HG03103 (cell line): Measurements from ENCODE around the gene SLC11A2.
A peak's percentile ranks its signal among the peaks of the same experiment; 100 is the strongest.

Experiments used
- ATAC-seq: cut with Tn5 transposase; IDR thresholded peaks from one replicate; pipeline ENCODE4 v1.9.1; 2021; ENCODE audit warnings: low read depth; ENCODE audit not compliant: unreplicated experiment

SLC11A2 gene

DNA sequence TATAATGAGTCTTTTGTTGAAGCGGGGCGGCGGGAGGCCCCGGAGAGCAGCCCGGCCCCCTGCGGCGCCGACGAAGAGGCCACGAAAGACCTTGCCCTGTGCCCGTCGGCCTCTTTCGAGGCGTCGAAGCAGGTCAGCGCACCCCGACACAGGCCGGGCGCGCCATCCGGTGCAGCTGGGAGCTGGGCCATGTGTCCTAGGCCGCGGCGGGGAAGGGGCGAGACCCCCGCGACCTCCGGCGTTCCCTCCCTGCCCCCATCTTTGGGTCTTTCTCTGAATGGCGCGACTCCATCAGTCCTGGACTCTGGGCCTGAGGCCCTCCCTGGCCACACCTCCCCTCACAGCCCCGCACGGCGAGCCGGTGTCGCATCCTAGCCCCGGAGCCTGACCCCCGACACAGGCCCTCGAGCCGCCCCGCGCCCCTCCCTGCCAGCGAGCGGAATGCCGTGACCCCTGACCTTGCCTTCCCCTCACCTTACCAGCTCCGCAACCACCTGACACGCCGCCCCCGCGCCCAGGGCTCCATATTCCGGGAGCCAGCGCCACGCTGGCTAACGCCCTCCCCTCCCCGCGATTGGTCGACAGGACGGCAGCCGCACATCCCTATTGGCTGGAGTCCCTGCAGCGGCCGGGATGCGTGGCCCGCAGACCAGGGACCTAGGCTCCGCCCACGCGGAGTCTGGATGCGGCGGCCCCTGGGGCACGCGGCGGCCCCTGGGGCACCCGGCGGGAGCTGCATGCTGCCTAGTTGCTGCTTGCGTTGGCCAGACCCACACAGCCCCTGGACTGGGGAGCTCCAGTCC is at the start of gene SLC11A2:
TSS of gene SLC11A2 (minus strand) at position 549 of the 803 bp plus-strand sequence. CDS start 15,656 bp downstream, outside the sequence.
- peak; percentile 88 for ATAC-seq

DNA sequence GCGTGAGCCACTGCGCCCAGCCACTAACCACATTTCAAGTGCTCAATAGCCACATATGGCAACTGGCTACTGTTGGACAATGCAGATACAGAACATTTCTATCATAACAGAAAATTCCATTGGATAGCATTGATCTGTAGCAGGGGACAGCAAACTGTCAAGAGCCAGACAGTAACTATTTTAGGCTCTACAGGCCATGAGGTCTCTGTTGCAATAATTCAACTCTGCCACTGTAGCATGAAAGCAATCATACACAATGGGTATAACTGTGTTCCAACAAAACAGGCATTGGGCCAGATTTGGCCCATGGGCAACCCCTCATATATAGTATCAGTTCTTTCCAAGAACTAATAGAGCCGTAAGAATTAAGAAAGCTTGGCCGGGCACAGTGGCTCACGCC is 49.2 kb upstream of the SLC11A2 start:
- ATAC-seq, result no peak

DNA sequence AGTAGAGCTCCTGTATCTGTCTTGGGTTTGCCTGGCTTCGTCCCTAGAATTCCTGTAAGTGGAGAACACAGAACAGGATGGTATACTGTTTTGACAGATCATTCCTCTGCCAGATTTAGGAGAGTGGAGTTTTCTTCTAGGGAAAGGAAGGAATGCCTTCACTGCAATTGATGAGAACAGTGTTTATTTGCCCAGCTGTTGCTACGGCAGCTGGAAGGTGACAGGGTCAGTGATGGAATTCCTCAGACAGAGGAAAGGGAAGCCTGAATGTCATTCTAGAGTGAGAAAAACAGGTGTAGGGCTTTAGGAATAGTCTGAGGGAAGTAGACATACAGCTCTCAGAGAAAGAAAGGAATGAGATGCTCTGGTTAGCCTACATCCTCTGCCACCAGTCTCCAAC is 45.5 kb upstream of the SLC11A2 start:
- no peak for ATAC-seq

DNA sequence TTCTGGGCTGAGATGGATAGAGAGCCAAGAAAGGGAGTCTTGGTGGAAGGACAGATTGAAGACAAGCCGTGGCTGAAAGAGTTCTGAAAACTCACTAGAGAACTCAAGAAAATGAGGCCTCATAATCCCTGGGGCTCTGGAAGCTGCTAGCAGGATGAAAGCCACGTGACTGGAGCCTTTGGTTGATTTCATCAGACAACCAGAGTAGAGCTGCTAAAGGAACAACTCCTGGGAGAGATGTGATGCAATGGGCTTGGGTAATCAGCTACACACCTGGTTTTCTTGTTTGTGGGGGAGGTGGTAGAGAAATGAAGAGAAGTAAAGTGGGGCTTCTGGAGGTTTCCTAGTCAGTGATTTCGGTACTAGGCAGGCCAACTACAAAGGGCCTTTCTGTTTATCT is 43.8 kb upstream of the SLC11A2 start:
- ATAC-seq, result no peak

DNA sequence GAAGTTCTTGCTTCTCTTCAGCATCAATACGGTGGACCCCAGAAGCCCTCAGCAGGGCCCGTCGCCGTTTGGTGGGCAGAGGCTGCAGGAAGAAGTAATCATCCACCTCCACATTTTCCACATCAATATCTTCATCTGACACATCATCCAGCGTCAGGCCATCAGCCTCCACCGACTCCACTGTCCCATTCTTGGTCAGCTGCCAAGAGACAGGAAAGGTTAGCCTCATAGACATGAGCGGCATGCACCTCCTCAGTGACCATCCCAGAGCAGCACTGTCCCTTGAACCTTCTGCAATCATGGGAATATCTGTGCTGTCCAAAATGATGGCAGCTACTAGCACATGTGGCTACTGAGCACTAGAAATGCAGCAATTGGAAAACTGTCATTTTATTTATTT is 41.6 kb upstream of the SLC11A2 start:
- ATAC-seq, result no peak

DNA sequence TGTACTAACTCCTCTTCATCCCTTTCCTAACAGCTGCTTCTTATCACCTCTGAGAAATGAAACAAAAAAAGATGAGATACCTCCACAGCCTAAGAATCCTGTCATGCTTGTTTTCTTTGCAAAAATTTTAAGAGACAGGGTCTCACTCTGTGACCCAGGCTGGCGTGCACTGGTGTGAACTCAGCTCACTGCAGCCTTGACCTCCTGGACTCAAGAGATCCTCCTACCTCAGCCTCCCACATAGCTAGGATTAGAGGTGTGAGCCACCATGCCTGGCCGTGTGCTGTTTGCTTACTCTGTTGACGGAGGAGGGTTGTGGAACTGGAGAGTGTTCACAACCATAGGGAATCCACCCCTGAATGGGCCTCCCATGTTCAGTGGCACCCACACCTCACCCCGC is 41.0 kb upstream of the SLC11A2 start:
- no peak for ATAC-seq

DNA sequence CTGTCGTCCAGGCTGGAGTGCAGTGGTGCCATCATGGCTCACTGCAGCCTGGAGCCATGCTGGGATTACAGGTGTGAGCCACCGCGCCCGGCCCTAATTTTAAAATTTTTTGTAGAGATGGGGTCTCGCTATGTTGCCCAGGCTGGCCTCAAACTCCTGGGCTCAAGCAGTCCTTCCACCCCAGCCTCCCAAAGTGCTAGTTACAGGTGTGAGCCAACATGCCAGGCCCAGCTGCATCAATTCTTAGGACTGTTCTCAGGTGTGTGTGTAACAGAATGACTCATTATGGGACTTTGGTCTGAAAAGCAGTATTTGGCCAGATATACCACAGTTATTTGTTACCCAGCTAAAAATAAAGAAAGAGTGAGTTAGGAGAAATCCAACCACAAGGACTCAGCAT is 39.3 kb upstream of the SLC11A2 start:
- no peak for ATAC-seq

DNA sequence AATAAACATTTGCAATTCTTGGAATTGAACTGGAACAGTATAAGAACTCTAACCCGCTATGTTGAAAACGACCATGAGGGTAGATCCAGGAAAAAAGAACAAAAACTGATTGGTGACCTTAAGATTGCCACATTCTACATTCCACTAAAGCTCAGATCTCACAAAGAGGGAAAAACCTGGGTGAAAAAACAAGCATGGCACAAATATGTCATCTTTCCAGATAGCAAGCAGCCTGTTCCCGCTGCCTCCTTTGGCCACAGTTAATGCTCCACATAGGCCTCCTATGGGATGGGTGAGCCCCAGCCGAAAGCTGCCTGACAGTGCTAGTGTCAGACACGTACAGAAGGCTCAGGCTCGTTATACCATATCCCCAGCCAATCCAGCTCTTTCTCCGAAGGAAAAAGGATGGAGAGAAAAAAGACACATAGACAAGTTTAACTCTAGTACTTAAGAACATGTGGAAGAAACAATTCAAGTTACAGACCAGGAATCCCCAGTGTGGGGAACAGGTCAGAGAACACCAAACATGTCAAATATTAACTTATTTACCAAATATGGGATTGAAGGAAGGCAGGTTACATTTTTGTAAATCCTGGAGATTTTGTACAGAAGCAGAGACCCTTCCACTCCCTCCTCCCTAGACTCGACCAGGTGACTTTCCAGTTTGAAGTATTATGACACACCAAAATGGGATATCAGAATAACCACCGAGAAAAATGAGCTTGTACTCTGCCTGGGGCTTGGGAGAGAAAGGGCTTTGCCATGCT is 36.6 kb upstream of the SLC11A2 start:
- ATAC-seq, result no peak

DNA sequence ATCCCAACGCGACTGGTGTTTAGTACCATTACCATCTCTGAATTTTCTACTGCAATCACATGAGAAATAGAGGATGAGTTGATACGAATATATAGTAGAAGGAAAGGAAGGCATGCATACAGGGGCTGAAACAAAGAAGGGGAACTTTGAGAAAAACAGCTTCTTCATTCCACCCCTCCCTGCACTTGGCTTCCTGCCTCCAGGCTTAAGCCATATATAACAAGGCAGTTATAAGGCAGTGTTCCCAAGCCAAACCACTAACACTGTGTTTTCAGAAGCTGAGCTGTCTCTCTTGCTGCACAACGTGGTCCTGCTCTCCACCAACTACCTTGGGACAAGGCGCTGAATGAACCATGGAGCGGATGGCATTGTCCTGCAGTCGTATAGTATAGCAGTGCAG is 32.9 kb upstream of the SLC11A2 start:
- no peak for ATAC-seq

DNA sequence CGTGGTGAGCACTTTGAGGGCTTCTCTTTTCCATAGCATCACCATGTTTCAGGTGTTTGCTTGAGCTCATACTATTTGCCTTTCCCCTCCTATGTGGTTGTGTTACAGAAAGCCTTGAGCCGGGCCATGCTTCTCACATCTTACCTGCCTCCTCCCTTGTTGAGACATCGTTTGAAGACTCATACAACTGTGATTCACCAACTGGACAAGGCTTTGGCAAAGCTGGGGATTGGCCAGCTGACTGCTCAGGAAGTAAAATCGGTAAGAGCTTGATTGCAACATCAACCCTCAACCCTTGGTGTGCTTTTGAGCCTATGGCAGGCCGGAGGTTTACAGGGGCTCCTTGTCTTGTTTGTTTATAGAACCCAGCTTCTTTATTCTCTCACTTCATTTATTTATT is 30.1 kb upstream of the SLC11A2 start:
- ATAC-seq, result no peak

DNA sequence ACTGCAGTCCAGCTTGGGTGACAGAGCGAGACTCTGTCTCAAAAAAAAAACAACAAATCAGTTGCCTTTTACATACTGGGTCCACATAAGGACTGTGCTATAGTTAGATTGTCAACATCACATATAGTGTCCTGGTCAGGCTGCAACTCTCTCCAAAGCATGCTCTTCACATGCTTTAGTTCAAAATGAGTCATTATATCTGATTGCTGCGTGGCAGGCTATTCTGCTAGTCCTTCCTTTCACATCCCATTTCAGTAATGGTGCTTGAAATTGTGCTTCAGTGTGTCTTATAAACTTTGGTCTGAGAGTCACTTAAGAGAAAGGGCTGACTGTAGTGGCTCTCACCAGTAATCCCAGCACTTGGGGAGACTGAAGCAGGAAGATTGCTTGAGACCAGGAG is 28.9 kb upstream of the SLC11A2 start:
- ATAC-seq, result no peak

DNA sequence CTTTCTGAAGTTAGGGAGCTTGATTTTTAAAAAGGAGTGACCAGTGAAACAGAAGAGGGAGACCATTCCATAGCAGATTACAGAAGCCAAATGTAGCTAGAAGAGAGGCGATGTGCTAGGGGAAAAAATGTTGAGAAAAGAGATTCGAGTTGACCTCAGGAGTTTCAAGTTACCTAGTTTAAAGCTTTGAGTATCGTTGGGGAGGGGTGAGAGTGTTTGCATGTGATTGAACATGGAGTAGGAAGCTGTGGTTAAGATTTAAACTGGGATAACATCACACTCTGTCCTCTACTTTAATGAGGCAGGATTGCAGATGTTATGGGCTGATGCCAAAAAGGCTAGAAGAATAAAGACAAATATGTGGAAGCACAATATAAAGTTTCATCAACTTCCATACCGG is 25.6 kb upstream of the SLC11A2 start:
- no peak for ATAC-seq

DNA sequence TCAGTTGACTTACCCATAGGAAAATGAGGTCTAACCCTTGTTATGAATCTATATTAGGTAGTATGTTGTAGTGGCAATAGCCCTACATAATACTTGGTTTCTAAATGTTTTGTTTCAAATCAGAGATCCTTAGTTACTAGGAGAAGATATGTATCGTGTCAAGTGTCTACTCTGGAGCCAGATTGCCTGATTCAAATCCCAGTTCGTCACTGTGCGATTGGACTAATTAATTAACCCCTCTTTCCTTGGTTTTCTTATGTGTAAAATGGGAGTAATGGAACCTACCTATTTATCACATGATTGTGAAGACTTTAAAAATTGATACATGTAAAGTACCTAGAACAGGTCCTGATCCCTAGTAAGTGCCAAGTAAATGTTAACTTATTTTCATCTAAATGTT is 23.3 kb upstream of the SLC11A2 start:
- no peak for ATAC-seq

DNA sequence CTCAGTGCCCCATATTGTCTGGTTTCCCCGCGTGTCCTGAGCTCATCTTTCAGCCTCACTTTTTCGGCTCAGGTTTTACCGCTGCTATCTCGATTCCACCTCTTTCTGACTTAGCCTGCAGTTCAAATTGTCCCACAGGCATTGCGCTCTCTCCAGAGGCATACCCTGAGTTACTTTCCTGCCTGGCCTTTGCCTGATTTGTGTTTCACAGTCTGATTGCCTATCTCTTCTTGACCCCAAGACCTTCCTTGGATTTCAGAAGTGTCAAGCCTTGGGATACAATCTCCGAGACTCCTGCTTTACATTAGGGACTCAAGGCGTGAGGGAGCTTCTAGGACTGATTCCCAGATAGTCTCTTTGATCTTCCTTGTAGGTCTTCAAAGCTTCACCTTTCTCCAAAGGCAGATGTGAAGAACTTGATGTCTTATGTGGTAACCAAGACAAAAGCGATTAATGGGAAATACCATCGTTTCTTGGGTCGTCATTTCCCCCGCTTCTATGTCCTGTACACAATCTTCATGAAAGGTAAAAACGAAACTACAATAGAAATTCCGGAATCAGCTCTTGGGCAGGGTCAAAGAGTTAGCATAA is 22.6 kb upstream of the SLC11A2 start:
- no peak for ATAC-seq

DNA sequence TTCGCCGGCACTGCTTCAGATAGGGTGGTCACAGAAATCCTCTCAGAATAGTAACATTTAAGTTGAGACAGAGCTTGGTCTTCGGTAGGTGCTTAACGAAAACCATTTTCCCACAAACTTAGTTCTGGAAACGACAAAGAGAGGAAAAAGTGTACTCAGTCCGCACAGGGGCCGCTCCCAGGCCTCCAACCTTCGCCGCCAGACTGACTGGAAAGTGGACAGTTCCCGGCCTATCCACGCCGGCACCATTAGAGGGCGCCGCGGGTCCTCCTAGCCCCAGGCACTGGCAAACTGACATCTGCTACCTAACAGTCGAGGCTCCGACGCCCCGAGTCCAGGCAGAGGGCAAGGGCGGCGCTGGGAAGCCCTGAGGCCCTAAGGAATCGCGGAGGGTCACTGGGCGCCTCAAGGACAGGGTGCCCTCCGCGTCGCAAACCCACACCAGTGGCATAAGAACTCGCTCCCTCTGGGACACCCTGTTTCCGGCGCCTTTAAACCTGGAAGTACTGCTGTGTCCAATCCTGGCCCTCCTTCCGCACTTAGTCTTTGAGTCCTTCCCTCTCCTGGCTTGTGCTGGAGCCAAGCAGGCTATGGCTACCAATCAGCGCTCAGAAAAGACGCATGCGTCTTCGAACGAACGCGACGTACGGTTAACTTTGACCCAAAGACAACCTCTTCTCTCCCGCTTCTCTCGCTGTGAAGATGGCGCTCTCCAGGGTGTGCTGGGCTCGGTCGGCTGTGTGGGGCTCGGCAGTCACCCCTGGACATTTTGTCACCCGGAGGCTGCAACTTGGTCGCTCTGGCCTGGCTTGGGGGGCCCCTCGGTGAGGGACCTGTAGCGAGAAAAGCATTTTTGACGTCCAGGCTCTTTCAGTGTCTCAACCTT is 21.7 kb upstream of the SLC11A2 start, which contains the start of gene LETMD1:
TSS of gene LETMD1 (plus strand) at position 673 of the 886 bp plus-strand sequence. CDS start at position 703, 30 bp downstream.
- peak; percentile 94 for ATAC-seq

DNA sequence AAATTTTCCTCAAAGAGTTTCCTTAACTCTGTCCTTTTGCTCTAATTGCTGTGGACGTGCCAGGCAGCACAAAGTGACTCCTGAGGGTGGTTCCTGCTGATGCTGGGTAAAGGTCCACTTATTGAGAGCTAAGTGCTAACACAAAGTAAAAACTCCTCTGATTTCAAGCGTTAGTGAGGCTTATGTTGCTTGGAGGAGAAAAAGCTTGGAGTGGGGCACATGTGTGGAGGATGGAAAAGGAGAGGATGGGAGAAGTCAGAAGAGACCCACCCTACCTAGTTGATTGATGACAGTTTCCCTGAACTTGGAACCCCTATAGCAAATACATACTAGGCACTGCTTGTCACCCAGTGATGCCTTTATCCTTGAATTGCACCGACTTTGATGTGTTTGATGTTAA is 10.1 kb upstream of the SLC11A2 start:
- no peak for ATAC-seq

DNA sequence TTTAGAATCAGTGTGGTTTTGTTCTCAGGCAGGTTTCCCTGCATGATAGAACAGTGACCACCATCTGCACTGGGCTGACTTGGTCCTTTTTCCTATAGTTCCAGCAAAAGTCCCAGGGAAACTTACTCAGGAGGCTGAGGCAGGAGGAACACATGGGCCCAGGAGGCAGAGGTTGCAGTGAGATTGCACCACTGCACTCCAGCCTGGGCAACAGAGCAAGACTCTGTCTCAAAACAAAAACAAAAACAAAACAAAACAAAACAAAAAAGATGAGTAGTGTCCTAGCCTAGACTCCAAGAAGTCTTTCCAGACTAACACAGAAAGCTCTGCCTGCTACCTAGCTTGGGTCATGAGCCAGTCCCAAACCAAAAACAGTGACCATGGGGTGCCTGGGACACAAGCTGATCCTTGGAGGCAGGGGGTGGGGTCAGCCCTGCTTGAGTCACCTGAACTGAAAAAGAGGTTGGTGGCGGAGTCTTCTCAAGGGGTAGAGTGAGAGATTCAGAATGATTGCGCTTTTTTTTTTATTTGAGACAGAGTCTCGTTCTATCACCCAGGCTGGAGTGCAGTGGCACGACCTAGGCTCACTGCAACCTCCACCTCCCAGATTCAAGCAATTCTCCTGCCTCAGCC is 7.4 kb upstream of the SLC11A2 start:
- no peak for ATAC-seq

DNA sequence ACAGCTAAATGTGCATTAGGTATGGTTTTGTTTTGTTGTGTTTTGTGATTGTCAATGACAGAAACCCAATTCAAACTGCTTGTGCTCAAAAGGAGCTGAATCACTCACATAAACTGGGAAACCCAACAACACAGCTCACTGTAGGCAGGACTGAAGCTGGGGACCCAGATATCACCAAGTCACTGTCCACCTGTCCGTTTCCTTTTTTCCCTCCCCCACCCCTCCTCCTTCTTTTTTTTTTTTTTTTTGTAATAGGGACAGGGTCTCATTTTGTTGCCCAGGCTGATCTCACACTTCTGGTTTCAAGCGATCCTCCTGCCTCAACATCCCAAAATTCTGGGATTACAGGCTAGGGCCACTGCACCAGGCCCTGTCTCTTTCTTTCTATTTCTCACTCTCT is 6.9 kb upstream of the SLC11A2 start:
- no peak for ATAC-seq

DNA sequence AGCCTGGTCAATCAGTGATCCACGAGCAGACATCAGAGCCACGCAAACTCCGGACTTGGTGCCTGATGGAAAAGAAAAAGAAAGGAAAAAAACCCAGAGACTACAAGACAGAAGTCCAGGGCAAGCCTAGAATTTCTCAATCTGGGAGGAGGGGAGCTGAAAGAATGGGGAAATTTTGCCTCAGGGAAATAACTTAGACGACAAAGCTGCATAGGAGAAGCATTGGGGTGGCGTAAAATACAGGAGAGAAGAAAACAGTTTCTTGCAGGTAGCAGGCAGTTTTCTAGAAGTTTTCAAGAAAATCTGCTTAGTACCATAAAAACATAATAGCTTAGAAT is 2.6 kb upstream of the SLC11A2 start:
- ATAC-seq, result no peak

DNA sequence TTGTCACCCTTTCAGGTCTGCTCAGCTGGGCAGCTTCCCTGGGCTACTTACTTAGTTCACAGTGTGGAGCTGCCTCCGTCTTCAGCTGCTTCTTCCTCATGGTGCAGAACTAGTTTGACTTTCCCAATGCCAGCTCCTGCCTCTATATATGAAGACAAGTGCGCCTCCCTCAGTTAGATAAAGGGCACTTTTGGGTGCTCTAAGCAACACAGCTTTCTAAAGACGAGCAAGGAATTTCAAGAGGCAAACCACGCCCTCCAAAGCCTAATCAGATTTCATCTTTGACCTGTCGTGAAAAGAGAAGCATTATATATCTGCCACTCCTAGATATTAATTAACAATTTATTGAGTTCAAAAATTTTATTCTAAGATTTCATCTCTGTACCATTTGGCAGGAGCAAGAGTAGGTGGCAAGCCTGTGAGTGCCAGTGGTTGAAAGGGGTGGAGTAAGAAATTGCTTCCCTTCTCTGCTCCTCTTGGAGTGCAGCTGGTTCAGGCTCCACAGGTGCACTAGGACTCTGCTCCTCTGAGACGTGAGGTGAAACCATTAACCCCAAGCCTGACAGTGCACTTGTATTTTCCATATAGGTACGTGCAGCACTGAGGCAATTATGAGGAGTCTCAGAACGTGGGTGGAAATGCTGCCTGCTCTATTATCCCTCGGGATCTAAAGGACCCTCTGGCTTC is 2.1 kb upstream of the SLC11A2 start:
- ATAC-seq, result no peak
